HepG2 (cell line): ENCODE results near the gene KRTAP12-1. TPM values are rescaled to one million over a fixed set of nuclear protein-coding genes. Genes with fewer than 3 reads are reported as not detected.

Experiments
- BHLHE40 ChIP-seq: IDR thresholded peaks from 2 replicates; pipeline ENCODE4 v1.6.1; 2011; ENCODE audit warnings: low read length, improper control_type of control experiment
- FOSL2 ChIP-seq: sonication (generic); formaldehyde crosslinking; IDR thresholded peaks from 2 replicates; pipeline ENCODE4 v1.4.0; 2020; ENCODE audit warnings: missing genetic modification reagents
- FOXA3 ChIP-seq: IDR thresholded peaks from 2 replicates; pipeline ENCODE4 v1.6.1; 2016; ENCODE audit warnings: missing genetic modification reagents, missing compliant biosample characterization
- FOXK1 ChIP-seq: sonication (generic); formaldehyde crosslinking; IDR thresholded peaks from 2 replicates; pipeline ENCODE4 v1.4.0; 2020; ENCODE audit warnings: low read depth, missing genetic modification reagents, borderline replicate concordance
- FOXK2 ChIP-seq: fragments of 450-650 bp; IDR thresholded peaks from 2 replicates; pipeline ENCODE4 v1.6.1; 2016
- HOXA7 ChIP-seq: sonication (generic); formaldehyde crosslinking; IDR thresholded peaks from 2 replicates; pipeline ENCODE4 v1.8.1; 2022; ENCODE audit warnings: mild to moderate bottlenecking, missing genetic modification reagents, moderate library complexity
- HOXD1 ChIP-seq: sonication (generic); formaldehyde crosslinking; IDR thresholded peaks from 2 replicates; pipeline ENCODE4 v1.5.0; 2020; ENCODE audit warnings: missing genetic modification reagents
- IKZF1 ChIP-seq: fragments of 450-650 bp; IDR thresholded peaks from 2 replicates; pipeline ENCODE4 v1.7.1; 2016
- KDM5B ChIP-seq: sonication (generic); formaldehyde crosslinking; IDR thresholded peaks from 2 replicates; pipeline ENCODE4 v1.4.0; 2020; ENCODE audit warnings: missing genetic modification reagents, mild to moderate bottlenecking, borderline replicate concordance
- POLR2AphosphoS2 ChIP-seq: IDR thresholded peaks from 2 replicates; pipeline ENCODE4 v1.6.1; 2011; ENCODE audit warnings: low read depth, low read length, improper control_type of control experiment
- POLR2AphosphoS5 ChIP-seq: IDR thresholded peaks from 2 replicates; pipeline ENCODE4 v1.6.1; 2012; ENCODE audit warnings: low read depth, low read length
- SIX4 ChIP-seq: sonication (generic); formaldehyde crosslinking; IDR thresholded peaks from 2 replicates; pipeline ENCODE4 v1.4.0; 2020; ENCODE audit warnings: missing genetic modification reagents
- SMAD1 ChIP-seq: sonication (generic); formaldehyde crosslinking; IDR thresholded peaks from 2 replicates; pipeline ENCODE4 v1.4.0; 2020; ENCODE audit warnings: missing genetic modification reagents, low read depth, mild to moderate bottlenecking, borderline replicate concordance
- SMARCC2 ChIP-seq: fragments of 450-650 bp; IDR thresholded peaks from 2 replicates; pipeline ENCODE4 v1.6.1; 2017; ENCODE audit warnings: antibody characterized with exemption, mild to moderate bottlenecking
- SNAPC2 ChIP-seq: sonication (generic); formaldehyde crosslinking; IDR thresholded peaks from 2 replicates; pipeline ENCODE4 v1.8.1; 2022; ENCODE audit warnings: mild to moderate bottlenecking, missing genetic modification reagents
- THAP7 ChIP-seq: sonication (generic); formaldehyde crosslinking; IDR thresholded peaks from 2 replicates; pipeline ENCODE4 v1.8.1; 2023; ENCODE audit warnings: mild to moderate bottlenecking, missing genetic modification reagents
- ZBTB25 ChIP-seq: IDR thresholded peaks from 2 replicates; pipeline ENCODE4 v1.6.1; 2018; ENCODE audit warnings: missing genetic modification reagents
- ZBTB40 ChIP-seq, 2 experiments: fragments of 450-650 bp in 1 of 2; sonication (generic) in 1 of 2; formaldehyde crosslinking in 1 of 2; IDR thresholded peaks; 2 replicates each; pipeline versions ENCODE4 v1.6.1 to v1.8.0; 2016 to 2022; ENCODE audit warnings: antibody characterized with exemption in 1 of 2, mild to moderate bottlenecking in 1 of 2, missing genetic modification reagents in 1 of 2
- ZFYVE20 ChIP-seq: sonication (generic); formaldehyde crosslinking; IDR thresholded peaks from 2 replicates; pipeline ENCODE4 v1.8.0; 2023; ENCODE audit warnings: low read depth, mild to moderate bottlenecking, moderate library complexity, missing genetic modification reagents, borderline replicate concordance
- ZNF354B ChIP-seq: sonication (generic); formaldehyde crosslinking; IDR thresholded peaks from 2 replicates; pipeline ENCODE4 v1.8.0; 2022; ENCODE audit warnings: mild to moderate bottlenecking, missing genetic modification reagents
- ZNF747 ChIP-seq: sonication (generic); formaldehyde crosslinking; IDR thresholded peaks from 2 replicates; pipeline ENCODE4 v1.8.1; 2023; ENCODE audit warnings: missing genetic modification reagents, mild to moderate bottlenecking, borderline replicate concordance
- polyA plus RNA-seq, 8 experiments: library from polyadenylated mRNA; depleted of rRNA in 3 of 8; stranded (reverse) in 7 of 8; unstranded in 1 of 8; fragments of >200 nt; fragmentation: Illumina TruSeq in 4 of 8; extraction: Trizol in 4 of 8; gene quantifications; 2 replicates each; pipeline versions ENCODE4 v1.2.1 to v1.2.3, GENCODE V29; 2011 to 2016; ENCODE audit warnings: low read depth in 4 of 8, missing spikeins in 1 of 8, mixed read lengths in 1 of 8; ENCODE audit not compliant: insufficient read depth in 1 of 8
- total RNA-seq, 5 experiments: library from RNA; depleted of rRNA; stranded (reverse); fragments of >200 nt; fragmentation: Illumina TruSeq; extraction: Trizol; gene quantifications; 2 replicates each; pipeline ENCODE4 v1.2.3, GENCODE V29; 2016; ENCODE audit warnings: low read depth in 1 of 5

KRTAP12-1 gene
- total and polyA plus RNA-seq, 2 of the 13 experiments (the other 11 are each of a cell fraction or from before 2014, with no cell fraction given) = not detected

GRCh38 chr21:44702973-44703730 lies 21.2 kb upstream of the KRTAP12-1 start (continued):
- TF ChIP-seq HOXA7 (CRISPR knock-in tag) = no peak
- TF ChIP-seq ZNF747 (CRISPR knock-in tag) = no peak
- 0 out of 2 replicates have a peak, but pooled peaks have one; percentile 13 for TF ChIP-seq FOXK1 (CRISPR knock-in tag)
- no peak for TF ChIP-seq POLR2AphosphoS2
- no peak for TF ChIP-seq HOXD1 (CRISPR knock-in tag)
- TF ChIP-seq ZBTB25 (CRISPR knock-in tag) = no peak
- TF ChIP-seq FOXA3 (CRISPR knock-in tag) = peak; percentile 77; the same call in 1 of the 2 replicates
- TF ChIP-seq ZNF354B (CRISPR knock-in tag) = no peak
- TF ChIP-seq SMARCC2 = no peak
- TF ChIP-seq SMAD1 = no peak
- TF ChIP-seq IKZF1 = no peak
- no peak for TF ChIP-seq ZFYVE20
- TF ChIP-seq POLR2AphosphoS5 = no peak
- TF ChIP-seq FOSL2 (CRISPR knock-in tag) = no peak
- TF ChIP-seq SIX4 (CRISPR knock-in tag) = no peak
- 0 out of 2 replicates have a peak, but pooled peaks have one; percentile 25 for TF ChIP-seq BHLHE40
- TF ChIP-seq THAP7 (CRISPR knock-in tag) = no peak
- no peak for TF ChIP-seq FOXK2
- peak; percentile 51; the same call in 1 of the 2 replicates for TF ChIP-seq KDM5B (CRISPR knock-in tag)
- TF ChIP-seq SNAPC2 (CRISPR knock-in tag) = no peak
- TF ChIP-seq ZBTB40 (IDR thresholded peaks at IDR 0.05) = no peak
- TF ChIP-seq ZBTB40 (CRISPR knock-in tag; IDR thresholded peaks at IDR 0.05) = no peak
